Left ventricle myocardium superior (tissue), 1 donor: Measurements from ENCODE around the gene SERTAD3. TPM values are rescaled to one million over a fixed set of nuclear protein-coding genes. Genes with fewer than 3 reads are reported as not detected.
"Not testable (repeated sequence)": the region's sequence is repeated elsewhere in the genome, so short reads cannot be mapped to it uniquely, and the experiment has no call there.

Source experiments
- ATAC-seq: fragments of 200-7000 bp; cut with Tn5 transposase; one replicate; pipeline ENCODE4 v1.9.1; 2020; ENCODE audit warnings: mild to moderate bottlenecking, moderate library complexity
- DNase-seq: peaks from one replicate; pipeline ENCODE4 v3.0.0-alpha.2; 2020
- intact Hi-C: fragments of 100-400 bp; cut with micrococcal nuclease; formaldehyde crosslinking; loops from one replicate; pipeline ENCODE4 v1.11.0; 2022
- total RNA-seq: library from RNA; stranded (reverse); fragmentation: NEBNext Ultra II Directional; extraction: Animal tissue kit (Norgen Biotek cat#: 25700); gene quantifications from one replicate; pipeline ENCODE4 v1.2.1, GENCODE V29; 2021
- donor health status: DM: no; HTN: yes; CAD: no; lungs with severe emphysema.

SERTAD3 gene
- total RNA-seq, 1 donor from 2014 or later = 23.4 TPM

DNA sequence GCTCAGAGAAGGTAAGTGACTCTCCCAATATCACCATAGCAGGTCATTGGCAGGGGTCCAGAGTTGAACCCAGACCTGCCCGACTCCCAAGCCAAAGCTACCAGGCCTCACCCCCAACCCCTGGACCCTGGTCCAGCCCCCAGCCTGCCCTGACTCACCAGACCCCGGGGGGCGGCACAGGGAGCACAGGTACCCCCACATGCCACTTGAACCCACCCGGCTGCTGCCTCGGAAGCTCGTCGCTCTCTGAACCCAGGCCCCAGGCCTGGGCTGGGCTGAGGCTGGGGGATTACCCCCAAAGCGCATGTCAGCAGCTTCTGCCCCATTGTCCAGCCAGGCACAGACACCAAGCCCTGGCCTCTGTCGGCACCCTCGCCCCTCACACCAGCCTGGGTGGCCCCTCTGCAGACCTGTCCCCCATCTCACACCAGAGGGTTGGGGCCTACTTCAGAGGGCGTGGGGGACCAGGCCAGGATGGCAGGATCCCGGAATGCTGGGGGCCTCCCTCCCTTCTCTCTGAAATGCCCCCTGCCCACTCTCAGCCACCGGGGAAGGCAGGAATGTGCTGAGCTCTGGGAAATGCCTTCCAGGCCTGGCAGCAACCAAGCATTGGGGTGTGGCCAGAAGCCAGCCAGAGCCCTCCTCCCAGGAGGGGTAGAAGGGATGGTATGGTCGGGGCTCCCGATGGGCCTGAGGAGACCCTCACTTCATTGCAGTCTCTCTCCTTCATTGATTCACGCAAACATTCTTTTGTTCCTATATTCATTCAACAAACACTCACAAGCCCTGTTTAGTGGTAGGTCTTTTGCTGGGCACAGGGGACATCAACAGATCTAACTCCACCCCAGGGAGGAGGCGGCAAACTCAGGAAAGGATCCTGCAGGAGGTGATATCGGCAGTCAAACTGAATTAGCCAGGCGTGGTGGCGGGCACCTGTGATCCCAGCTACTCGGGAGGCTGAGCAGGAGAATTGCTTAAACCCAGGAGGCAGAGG lies 29.3 kb downstream of the SERTAD3 start:
- intact Hi-C loops = no loop called here
- no peak for ATAC-seq
- DNase-seq = no peak

DNA sequence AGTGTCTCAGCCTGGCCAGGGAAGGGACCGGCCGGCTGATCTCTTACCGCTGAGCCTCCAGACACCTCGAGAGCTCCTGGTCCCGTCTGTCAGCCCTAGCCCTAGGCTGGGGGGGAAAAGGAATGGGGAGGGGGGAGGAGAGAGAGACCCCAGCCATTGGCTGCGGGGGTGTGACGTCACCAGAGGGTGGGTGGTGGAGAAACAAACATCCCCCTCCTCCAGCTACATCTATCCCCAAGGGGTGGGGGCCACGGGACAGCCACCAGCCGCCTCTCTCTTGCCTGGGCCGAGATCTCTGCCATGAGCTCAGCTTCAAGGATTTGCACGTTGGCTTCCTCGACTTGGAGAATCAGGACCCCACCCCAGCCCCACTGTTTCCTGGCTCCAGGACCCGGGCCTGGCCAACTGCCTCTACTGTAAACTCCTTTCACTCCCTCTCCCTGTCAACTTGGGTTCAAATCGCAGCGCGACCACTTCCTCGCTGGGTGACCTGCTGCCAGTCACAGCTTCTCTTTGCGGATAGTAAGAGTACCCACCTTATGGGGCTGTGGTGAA lies 30.8 kb downstream of the SERTAD3 start, which contains the start of gene PRX:
Gene PRX, minus strand, starts transcription at position 88 of the 555 bp plus-strand sequence. CDS start 5,446 bp downstream, outside the sequence.
- ATAC-seq = no peak
- intact Hi-C loops = no loop called here

DNA sequence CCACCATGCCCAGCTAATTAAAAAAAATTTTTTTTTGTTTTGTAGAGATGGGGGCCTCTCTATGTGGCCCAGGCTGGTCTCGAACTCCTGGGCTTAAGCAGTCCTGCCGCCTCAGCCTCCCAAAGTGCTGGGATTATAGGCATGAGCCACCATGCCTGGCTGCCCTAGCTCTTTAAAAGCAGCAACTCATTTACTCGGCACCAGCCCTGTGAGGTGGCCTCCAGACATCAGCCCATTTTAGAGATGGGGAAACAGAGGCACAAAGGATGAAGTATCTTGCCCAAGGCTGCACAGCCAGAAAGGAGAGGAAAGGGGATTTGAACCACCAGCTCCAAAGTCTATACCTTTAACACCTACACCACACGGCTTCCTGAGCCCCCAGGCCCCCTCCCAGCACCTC lies 31.3 kb downstream of the SERTAD3 start:
- intact Hi-C loops = no loop called here
- DNase-seq = no peak
- no peak for ATAC-seq

More for the DNA sequence above, 30.8 kb downstream of the SERTAD3 start, which contains the start of gene PRX:
- DNase-seq = no peak

DNA sequence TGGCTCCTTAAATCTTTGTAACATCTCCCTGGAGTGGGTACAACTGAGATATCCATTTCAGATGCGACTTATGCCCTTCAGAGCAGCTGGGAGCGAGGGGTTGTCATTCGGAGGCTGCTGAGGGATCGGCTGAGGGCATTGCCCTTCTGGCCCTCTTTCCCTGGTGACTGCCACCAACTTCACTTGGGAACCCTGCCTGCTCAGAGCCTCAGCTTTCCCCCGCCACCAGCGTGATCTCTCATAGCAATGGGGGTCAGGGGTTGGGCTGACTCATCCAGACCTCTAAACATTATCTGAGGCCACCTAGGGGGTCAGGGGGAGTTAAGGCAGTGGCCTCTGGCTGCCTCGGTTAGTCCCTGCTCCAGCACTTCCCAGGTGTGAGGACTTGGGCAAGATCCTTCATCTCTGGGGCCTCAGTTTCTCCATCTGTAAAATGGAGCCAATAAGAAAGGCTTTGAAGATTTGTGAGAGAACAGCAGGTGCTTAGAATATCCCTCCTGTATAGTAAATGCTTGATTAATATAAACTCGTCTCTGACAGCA lies 32.1 kb downstream of the SERTAD3 start:
- ATAC-seq = peak; percentile 30
- DNase-seq = no peak
- intact Hi-C loops = no loop called here

DNA sequence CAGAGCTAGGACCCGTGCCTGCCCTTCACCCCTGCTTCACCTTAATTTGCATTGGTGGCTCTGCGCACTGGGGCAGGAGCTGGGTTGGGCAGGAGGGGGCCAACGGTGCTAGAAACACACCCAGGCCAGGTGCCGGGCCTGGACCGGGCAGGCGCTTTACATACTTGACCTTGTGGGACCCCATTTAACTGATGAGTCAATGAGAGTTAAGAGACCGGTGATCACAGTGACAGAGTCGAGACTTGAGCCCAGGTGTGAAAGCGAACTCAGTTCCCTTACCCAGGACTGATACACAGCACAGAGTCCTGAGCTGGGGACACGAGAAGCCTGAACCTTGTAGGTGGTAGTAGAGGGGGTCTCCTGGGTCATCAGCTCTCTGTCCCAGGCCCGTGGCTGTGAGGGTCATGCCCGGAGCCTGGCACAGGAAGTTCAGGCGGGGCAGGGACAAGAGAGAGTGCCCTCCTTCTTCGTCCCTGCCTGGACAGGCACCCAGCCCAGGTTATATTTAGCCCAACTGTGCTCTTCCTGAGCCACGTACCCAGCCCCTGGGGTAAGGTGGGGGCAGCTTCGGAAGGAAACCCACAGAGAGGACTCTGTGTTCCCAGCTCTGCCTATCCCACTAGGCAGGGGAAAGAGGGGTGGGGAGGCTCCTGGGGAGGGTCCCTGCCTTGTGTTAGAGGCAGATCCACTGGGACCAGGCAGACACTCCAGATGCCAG lies 32.9 kb downstream of the SERTAD3 start:
- peak; percentile 95 for ATAC-seq
- intact Hi-C loops = no loop called here
- DNase-seq = peak; percentile 79

DNA sequence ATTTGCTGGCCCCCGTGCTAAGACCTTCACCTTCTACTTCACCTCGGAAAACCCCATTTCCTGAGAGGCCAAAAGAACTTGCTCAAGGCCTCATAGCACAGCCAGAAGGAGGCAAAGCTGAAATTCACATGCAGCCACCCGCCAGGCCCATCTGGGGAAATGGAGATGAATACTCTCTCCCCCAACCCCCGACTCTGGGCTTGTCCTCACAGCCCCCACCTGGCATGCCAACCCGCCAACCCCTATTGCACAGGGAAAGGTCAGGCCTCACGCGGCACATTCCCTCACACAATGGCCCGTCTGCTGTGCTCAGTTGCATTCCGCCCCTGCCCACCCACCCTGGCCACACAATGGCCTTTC lies 34.1 kb downstream of the SERTAD3 start:
- ATAC-seq = no peak

DNA sequence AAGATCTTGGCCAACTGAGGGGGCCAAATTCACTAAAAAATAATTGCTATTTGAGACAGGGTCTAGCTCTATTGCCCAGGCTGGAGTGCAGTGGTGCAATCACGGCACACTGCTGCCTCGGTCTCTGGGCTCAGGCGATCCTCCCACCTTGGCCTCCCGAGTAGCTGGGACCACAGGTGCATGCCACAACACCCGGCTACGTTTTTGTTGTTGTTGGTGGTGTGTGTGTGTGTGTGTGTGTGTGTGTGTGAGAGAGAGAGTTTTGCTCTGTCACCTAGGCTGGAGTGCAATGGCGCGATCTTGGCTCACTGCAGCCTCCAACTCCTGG lies 35.6 kb downstream of the SERTAD3 start:
- intact Hi-C loops, DNase-seq, ATAC-seq: not testable (repeated sequence)

More for the DNA sequence above, 34.1 kb downstream of the SERTAD3 start:
- intact Hi-C loops = no loop called here
- no peak for DNase-seq

DNA sequence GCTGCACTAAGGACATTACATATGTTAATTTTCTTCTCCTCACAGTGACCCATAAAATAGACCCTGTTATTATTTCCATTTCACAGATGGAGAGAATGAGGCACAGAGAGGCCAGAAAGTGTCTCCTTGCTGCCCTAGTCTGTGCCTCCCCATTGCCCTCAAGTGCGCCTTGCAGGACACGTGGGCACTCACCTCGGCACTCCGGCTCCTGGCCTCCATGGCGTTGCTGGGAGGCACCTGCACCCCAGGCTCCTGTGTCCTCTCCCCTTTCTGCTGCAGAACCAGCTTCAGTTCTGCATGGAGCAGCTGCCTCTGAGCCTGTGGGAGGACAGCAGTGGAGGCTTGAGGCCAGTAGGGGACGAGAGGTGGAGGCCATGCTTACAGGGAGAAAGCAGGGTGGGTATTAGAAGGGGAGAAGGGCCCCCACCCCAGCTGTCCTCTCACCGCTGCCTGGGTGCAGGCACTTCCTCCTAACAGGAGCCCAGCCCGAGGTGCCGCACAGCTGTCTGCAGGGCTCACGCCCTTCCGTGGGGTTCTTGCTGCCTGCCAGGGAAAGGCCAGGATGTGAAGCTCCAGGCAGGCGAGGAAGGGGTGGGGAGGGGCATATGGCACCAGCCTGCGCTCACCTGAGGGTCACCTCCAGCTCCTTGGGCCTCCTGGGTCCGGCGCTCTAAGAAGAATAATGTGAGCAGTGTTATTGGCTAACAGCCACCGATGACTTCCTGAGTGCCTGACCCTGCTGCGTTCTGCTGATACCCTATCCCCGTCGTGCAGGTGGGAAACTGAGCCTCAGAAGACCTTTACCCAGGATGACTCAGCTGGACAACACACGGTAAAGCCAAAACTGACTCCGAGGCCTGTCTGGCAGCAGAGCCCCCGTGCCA lies 36.2 kb downstream of the SERTAD3 start:
- DNase-seq (no peak), ATAC-seq (no peak)
- intact Hi-C loops = no loop called here

DNA sequence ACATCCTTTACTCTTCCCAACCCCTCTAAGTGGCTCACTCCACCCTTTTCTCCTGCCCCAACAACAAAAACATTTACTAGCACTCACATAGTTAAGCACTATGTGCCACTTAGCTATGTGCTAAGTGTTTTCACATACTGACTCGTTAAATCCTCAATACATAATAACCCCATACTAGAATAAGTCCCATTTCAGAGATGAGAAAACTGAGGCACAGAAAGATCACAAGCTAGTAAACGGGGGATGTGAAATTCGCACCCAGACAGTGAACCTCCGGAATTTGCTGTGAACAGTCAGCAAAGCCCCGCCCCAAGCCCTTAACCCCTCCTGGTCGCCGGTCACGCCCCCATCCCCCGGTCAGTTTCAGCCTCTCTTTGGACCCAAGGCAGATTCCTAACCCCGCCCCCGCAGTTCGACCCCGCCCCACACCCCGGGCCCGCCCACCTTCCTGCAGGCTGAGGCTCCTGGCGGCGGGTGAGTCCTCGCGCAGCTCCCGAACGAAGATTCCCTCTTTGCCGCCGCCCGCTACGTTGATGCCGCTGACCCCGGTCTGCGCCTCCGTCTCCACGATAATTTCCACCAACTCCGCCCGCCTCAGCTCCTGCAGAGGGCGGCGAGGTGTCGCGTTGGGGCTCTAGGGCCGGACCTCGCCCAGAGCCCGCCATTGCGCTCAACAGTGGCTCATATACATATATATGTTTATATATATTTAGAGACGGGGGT lies 40.7 kb downstream of the SERTAD3 start:
- peak; percentile 93 for DNase-seq
- intact Hi-C loops = no loop called here
- ATAC-seq = peak; percentile 94

DNA sequence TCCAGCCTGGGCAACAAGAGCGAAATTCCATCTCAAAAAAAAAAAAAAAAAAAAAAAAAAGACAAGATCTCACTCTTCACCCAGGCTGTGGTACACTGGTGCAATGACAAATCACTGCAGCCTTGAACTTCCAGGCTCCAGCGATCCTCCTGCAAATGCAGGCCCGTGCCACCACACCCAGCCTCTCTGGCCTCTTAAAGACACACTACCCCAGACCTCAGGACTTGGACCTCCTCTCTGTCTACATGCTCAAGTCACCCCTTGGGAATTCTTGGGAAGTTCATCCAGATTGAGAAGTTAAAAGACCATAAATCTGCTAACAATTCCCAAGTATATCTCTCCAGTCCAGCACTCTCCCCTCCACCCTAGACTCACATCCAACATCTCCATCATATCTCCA lies 43.6 kb downstream of the SERTAD3 start:
- intact Hi-C loops = no loop called here
- DNase-seq = no peak
- ATAC-seq = no peak

DNA sequence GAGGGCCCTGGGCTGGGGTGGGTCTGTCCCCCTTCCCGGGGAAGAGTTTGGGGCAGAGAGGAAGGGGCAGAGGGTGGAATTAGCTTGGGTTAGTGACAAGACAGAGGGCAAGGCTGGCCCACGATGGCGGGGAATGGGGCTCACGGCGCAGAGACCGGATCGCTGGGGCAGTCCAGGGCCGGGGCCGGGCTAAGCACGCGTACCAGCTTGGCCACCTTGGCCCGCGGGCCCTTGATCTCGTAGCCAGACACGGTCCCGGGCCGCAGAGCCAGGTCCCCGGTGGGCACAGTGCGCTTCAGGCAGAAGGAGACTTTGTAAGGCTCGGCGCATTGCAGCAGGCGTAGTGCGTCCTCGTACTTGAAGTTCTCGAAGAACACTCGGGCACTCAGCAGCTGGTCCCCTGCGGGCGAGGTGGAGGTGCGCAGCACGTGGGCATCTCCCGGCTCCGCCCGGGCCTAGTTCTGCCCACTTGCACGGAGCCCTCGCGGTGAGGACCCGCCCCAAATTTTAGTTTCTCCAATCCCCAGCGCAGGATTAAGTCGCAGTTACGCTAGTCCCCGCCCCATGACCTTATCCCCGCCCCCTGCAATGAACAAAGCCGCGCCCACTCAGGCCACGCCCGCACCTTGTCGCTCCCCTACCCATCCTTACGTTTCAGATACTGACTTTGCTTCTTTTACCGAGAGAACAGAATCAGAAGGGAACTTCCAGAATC lies 45.6 kb downstream of the SERTAD3 start:
- intact Hi-C loops = no loop called here
- ATAC-seq (peak; percentile 4), DNase-seq (peak; percentile 40)

DNA sequence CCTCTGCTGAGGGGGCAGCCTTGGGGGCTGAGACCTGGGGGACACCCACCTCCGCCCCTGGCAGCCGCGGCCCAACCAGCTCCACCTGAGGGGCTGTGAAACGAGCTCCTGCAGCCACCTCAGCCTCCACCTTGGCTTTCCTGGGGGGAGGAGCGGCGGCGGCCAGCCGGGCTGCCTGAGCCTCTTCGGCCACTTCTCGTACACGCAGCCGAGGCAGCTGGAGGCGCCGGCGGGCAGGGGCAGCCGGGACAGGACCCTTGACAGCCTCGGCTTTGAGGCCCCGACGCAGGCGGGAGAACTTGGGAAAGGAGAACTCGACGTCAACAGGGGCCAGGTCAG lies 46.6 kb downstream of the SERTAD3 start:
- intact Hi-C loops = no loop called here
- ATAC-seq = no peak

DNA sequence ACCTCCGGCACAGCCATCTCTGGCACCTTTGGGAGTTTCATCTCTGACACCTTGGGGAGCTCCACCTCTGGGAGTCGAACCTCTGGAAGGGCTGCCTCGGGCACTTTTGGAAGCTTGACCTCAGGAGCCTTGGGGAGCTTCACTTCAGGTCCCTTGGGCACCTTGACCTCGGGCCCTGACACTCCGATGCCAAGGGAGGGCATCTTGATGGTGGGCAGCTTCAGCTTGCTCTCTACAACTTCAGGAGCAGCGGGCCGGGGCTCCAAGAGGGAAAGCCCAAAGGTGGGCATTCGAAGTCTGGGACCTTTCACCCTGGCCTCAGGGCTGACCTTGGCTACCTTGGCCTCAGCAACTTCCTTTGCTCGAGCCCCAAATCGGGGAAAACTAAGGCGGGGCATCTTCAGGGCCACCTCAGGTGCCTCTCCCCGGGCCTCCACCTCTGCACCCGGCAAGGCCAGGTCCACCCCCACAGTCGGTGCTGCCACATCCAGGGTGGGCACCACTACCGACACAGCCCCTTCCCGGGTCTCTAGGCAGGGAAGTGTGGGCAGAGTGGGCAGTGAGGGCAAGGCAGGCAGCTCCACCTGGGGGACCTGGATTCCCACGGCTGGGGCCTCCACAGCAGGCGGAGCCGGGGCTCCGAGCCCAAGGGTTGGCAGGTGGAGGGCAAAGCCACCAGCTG lies 47.1 kb downstream of the SERTAD3 start:
- intact Hi-C loops = no loop called here

More for the DNA sequence above, 46.6 kb downstream of the SERTAD3 start:
- no peak for DNase-seq

DNA sequence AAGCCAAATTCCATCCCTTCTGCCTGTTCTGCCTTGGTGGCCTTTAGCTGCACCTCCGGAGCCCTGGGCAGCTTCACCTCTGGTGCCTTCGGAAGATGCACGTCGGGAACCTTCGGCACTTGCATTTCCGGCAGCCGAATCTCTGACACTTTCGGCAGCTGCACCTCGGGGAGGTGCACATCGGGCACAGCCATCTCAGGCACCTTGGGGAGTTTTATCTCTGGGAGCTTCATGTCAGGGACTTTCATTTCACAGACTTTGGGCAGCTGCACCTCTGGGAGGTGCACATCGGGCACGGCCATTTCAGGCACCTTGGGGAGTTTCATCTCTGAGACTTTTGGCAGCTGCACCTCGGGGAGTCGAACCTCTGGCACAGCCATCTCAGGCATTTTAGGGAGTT lies 48.2 kb downstream of the SERTAD3 start:
- ATAC-seq = no peak
- intact Hi-C loops = no loop called here

More for the DNA sequence above, 47.1 kb downstream of the SERTAD3 start:
- no peak for DNase-seq
- ATAC-seq = no peak

DNA sequence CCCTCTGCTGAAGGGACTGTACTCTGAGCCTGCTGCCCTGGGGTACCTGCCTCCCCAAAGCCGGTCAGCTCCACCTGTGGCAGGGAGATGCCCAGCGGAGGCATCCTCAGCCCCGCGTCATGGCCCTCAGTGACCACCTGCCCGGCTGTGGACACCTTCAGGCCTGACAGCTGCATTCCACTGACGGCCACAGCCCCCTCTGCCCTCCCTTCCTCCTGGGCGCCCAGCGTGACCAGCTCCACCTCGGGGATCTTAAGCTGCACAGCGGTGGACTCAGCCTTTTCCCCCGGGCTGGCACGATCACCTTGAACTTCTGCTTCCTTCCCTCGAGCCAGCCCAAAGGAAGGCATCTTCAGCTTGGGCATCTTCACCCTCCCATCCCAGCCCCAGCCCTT lies 49.3 kb downstream of the SERTAD3 start:
- ATAC-seq (no peak), DNase-seq (no peak)
- intact Hi-C loops = no loop called here

More for the DNA sequence above, 48.2 kb downstream of the SERTAD3 start:
- DNase-seq = no peak

DNA sequence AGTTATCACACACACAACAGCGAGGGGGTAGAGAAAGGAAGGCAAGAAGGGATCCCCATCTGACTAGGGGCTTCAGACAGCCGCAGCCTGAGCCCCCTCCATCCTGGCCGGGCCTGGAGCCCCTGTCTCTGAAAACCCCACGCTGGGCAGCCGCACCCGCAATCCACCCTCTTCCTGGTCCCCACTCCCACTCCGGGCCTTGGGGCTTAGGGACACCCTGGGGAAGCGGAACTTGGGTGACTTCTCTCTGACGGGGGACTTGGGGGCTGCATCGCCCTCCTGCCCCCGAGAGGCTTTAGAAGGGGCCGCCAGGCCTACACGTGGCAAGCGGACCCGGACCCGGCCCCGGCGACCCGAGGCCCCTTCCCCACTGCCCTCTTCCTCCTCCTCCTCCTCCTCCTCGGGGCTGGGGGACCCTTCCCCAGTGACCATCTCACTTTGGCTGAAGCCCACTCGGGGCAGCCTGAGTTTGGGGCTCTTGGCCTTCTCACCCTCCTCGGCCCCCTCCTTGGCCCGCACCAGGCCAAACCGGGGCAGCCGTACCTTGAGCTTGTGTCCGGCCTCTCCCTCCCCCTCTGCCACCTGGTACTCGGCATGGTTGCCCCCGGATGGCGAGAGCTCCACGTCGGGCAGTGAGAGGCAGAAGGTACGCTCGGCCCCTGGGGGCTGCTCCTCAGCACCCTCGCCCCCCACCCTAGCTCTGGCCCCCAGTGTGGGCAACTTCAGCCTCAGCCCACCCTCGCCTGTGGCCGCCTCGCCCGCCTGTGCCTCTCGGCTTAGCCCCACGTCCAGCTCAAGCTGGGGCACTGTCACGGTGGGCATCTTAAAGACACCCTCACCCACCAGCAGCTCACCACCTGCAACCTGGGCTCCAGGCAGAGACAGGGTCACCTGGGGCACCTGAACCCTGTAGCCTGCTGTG lies 50.0 kb downstream of the SERTAD3 start:
- no peak for ATAC-seq
- intact Hi-C loops = no loop called here
- DNase-seq = no peak
